Activated CD8-positive, alpha-beta memory T cell treated with anti-CD3 and anti-CD28 coated beads for 48 hours (primary cell): ENCODE data around the gene DTNB.
"Not testable (repeated sequence)": the region's sequence is repeated elsewhere in the genome, so short reads cannot be mapped to it uniquely, and the experiment has no call there.

Source experiments
- DNase-seq, 3 experiments: peaks; one replicate each; pipeline ENCODE4 v3.0.0-alpha.2; 2020; ENCODE audit warnings: low read depth in 2 of 3, low spot score in 2 of 3

DTNB gene

DNA sequence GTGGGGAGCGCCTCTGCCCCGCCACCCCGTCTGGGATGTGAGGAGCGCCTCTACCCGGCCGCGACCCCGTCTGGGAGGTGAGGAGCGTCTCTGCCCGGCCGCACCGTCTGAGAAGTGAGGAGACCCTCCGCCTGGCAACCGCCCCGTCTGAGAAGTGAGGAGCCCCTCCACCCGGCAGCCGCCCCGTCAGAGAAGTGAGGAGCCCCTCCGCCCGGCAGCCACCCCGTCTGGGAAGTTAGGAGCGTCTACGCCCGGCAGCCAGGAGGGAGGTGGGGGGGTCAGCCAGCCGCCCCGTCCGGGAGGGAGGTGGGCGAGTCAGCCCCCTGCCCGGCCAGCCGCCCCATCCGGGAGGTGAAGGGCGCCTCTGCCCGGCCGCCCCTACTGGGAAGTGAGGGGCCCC, 39.6 kb downstream of the DTNB start:
- DNase-seq, result not testable (repeated sequence)

DNA sequence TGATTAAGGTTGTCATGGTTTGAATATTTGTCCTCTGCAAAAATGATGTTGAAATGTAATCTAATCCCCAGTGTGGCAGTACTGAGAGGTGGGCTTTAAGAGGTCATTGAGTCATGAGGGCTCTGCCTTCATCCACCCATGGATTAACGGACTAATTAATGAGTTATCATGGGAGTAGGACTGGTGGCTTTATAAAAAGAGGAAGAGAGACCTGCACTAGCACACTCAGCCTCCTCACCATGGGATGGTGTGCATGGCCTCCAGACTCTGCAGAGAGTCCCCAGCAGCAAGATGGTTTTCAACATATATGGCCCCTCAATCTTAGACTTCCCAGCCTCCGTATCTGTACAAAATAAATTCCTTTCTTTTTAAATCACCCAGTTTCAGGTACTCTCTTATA, 41.0 kb downstream of the DTNB start:
- DNase-seq, result no peak

DNA sequence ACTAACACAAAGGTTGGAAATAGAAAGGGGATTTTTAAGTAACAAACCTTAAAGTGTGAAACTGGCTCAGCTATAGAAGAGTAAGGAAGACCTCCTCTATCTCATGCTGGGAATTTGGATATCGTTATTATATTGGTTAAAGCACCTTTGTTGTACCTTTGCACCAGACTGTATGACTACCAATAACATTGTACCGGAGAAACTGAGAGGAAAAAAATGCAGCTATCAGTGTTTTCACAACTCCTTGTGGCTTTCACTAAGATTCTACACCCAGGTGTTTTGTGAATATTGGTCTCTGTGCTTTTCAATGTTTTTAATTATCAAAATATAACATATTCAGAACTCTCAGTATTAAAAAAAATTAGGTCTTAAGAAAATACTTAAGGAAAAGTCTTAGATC, 48.7 kb downstream of the DTNB start:
- no peak for DNase-seq

DNA sequence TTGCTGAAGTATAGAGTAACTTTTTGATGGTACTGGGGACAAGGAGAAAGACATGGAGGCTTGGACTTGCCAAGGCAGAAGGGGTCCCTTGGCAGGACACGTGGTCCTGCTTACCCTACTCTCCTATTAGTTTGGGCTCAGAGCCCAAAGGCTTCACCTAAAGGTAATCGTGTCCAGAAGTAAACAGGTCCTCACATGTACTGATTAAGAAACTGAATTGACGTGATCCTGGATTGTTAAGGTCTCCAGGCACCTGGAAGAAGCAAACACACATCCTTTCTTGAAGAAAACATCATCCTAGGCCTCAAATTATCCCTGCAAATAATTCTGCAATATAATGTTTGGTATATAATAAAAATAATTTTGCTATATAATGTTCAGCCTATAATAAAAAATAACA, 50.0 kb downstream of the DTNB start:
- no peak for DNase-seq

- no peak for DNase-seq
These were observed 52.7 kb downstream of the DTNB start for GRCh38 chr2:25620711-25621110.

DNA sequence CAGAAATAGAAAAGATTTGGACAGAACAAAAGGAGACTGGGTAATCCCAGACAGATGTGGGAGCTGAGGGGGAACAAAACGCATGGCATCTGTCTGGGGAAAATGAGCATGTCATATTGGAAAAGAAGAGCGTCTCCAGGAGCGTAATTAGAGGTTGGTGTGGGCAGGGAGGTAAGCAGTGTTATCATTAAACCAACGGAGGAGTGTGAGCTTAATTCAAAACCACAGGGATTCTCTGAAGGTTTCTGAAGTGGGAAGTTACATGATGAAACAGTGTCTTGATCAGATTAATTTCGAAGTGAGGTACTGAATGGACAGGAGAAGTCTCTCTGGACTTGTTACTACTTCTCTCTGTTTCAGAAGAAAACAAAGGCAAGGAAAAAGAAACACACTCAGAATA, 53.3 kb downstream of the DTNB start:
- DNase-seq, result no peak

DNA sequence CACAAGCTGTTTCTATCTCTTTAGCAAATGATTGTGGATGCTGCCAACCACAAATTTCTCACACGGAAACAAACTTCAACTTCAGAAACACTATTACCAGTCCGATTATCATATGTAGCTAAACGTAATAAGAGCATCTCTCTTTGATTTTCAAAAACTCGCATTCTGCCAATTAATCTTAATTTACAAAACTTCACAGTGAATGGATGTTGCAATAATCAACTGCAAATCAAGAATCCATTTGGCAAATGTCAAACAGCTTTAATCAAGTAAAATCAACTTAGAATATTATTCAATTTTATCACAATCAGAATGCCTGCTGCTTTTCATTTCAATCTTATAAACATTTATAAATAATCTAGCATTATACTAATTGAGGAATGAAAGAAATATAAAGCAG, 54.2 kb downstream of the DTNB start:
- DNase-seq, result no peak

GRCh38 chr2:25618676-25619075, 54.7 kb downstream of the DTNB start:
- no peak for DNase-seq

DNA sequence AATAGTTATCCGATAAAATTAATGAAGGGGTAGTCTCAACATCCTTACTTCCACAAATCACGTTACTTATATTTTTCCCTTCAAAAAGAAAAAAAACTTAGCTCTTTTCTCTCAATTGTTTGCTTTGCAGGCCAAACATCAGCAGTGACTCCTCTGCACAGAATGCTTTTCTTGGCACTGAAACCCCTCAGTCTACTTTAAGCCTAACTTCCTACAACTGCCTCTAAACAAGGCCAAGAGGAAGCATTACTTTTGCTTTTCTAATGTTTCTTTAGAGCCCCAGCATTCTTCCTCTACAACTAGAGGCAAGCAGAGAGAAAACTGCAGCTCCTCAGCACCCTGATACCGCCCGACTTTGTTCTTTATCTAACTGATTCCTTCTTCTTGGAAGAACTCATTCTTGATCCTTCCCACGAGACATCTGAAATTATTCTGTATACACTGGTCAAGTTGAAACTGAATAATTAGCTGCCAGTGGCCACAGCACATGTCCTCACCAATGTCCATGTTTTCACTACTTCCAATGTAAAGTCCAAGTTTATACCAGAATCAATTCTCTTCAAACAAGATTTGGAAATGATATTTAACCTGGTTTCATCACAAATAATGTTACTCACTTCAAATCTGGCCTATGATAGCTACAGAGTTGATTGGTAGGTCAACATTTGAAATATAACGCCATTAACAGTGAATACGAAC, 55.3 kb downstream of the DTNB start:
- no peak for DNase-seq

- DNase-seq, result no peak
These were observed 57.5 kb downstream of the DTNB start for GRCh38 chr2:25615920-25616319.

DNA sequence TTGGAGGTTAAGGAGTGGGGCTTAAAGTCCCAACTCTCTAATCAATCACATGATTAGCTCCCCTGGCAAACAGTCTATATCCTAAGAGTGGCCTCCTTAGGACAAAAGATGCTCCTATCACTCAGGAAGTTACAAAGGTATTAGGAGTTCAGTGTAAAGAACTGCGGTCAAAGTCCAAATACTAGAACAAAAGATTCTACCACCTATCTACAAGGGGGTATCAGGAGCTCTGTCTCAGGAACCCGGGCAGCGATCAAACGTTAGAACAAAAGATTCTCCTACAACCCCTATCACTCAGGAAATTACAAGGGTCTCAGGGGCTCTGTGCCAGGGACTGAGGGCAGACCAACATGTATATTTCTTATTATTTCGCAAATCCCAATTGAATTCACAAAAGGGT, 58.0 kb downstream of the DTNB start:
- DNase-seq, result no peak

- DNase-seq, result no peak
These were observed 58.7 kb downstream of the DTNB start for GRCh38 chr2:25614711-25615110.

GRCh38 chr2:25608718-25609117, 64.7 kb downstream of the DTNB start:
- no peak for DNase-seq

DNA sequence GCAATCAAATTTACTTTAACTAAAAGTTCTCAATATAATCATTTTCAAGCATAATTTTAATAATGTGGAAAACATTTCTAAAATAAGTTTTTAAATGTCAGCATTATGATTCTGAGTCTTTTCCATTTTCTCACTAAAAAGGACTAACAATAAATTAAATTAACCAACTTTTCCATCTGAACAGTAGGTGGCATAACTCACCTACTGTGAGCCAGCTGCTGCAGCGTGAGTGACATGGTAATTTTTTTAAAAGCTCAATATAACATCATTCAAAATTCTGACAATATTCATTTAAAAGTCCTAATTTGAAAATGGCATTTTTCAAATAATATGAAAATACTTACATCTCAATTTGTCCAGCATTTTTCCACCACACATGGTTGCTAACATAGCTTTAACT, 66.5 kb downstream of the DTNB start:
- no peak for DNase-seq

GRCh38 chr2:25602333-25602723, 71.0 kb downstream of the DTNB start:
- no peak for DNase-seq

DNA sequence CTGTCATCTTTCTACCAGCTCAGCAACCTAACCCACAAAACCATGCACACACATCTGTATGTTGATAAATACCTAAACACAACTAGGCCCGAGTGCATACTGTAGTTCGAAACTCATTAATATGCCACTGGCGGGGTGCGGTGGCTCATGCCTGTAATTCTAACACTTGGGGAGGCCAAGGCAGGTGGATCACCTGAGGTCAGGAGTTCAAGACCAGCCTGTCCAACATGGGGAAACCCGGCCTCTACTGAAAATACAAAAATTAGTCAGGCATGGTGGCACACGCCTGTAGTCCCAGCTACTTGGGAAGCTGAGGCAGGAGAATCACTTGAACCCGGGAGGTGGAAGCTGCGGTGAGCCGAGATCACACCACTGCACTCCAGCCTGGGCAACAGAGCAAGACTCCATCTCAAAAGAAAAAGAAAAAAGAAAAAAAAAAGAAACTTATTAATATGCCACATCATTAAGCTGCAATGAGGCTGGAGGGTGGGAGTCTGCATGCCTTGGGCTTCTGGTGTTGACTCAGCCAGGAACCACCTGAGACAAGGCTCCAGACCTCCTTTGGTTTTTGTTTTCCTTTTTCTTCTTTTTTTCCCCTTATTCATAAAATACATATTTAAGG, 71.6 kb downstream of the DTNB start:
- DNase-seq, result not testable (repeated sequence)

DNA sequence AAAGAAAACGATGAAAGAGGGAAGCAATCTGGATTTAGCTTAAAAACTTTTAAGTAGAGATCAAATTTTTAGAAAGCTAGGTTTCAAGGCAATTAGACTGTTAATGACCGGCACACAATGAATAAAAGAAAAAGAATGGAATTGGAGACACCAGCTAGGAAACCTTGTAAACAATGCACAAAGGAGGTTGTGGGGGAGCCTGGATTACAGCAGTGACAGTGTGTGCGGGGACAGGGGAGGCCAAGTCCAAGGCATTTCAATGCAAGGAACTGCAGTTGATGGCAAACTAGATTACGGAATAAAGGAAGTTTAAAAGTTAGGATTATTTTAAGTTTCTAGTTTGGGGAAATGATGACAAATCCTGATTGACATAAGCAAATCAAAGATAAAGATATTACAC, 74.5 kb downstream of the DTNB start:
- DNase-seq, result no peak

- DNase-seq, result no peak
These were observed 75.0 kb downstream of the DTNB start for GRCh38 chr2:25598332-25598731.

- DNase-seq, result no peak
These were observed 75.5 kb downstream of the DTNB start for GRCh38 chr2:25597881-25598280.

- DNase-seq, result no peak
These were observed 76.7 kb downstream of the DTNB start for GRCh38 chr2:25596516-25597244.

GRCh38 chr2:25595393-25595792, 78.0 kb downstream of the DTNB start:
- no peak for DNase-seq

GRCh38 chr2:25594991-25595390, 78.4 kb downstream of the DTNB start:
- DNase-seq, result no peak
